ENCODE data around the gene RAB23.

DNA sequence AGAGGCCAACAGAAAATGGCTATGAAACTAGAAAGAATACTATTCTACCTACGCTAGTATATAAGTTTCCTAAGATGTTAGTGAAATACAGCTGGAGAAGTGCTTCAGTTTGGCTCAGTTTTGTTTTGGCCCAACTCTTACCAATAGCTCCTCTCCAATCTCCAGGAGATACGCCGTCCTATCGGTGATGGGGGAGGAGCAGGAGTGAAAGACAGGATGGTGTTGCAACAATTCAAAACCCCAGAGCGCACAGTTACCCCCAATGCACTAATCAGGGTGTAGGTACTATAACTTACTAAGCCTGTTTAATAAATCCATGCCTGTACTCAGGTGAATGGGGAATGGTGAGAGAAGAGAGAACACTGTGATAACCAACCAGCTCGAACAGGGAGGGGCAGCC lies 24.2 kb upstream of the RAB23 start:
- TF ChIP-seq, protein P1, sequence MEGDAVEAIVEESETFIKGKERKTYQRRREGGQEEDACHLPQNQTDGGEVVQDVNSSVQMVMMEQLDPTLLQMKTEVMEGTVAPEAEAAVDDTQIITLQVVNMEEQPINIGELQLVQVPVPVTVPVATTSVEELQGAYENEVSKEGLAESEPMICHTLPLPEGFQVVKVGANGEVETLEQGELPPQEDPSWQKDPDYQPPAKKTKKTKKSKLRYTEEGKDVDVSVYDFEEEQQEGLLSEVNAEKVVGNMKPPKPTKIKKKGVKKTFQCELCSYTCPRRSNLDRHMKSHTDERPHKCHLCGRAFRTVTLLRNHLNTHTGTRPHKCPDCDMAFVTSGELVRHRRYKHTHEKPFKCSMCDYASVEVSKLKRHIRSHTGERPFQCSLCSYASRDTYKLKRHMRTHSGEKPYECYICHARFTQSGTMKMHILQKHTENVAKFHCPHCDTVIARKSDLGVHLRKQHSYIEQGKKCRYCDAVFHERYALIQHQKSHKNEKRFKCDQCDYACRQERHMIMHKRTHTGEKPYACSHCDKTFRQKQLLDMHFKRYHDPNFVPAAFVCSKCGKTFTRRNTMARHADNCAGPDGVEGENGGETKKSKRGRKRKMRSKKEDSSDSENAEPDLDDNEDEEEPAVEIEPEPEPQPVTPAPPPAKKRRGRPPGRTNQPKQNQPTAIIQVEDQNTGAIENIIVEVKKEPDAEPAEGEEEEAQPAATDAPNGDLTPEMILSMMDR (IDR thresholded peaks at IDR 0.05) = no peak
- no peak for TF ChIP-seq POLR2A (IDR thresholded peaks at IDR 0.05)
